PC-9 (cell line): ENCODE measurements around the gene PAIP2B. TPM values are rescaled to one million over a fixed set of nuclear protein-coding genes. Genes with fewer than 3 reads are reported as not detected.

Source experiments
- BruUV-seq: library from RNA; stranded (reverse); fragments of 400-500 nt; replicated peaks from 2 replicates; lab custom pipeline; 2021; lab: Mats Ljungman, UMichigan
- CTCF ChIA-PET: fragments of 300-600 bp; sonication (Branson Sonifier 250); formaldehyde crosslinking; loops from one replicate; lab custom pipeline; 2022; ENCODE audit warnings: antibody characterized with exemption; lab: Charles Lee
- POLR2A ChIA-PET: fragments of 300-600 bp; sonication (Branson Sonifier 250); formaldehyde crosslinking; loops from one replicate; lab custom pipeline; 2022; ENCODE audit warnings: antibody characterized with exemption; ENCODE audit not compliant: unreplicated experiment; lab: Charles Lee
- DNase-seq, 2 experiments: peaks; one replicate each; pipeline versions ENCODE4 v3.0.0 to v3.0.0-alpha.2; 2015 to 2022; ENCODE audit warnings: mixed read lengths in 1 of 2
- H2AFZ ChIP-seq: fragments of 200-600 bp; sonication (generic); 2 replicates; pipeline ENCODE4 v1.8.1; 2017; ENCODE audit warnings: antibody characterized with exemption
- H3F3A ChIP-seq: fragments of 200-600 bp; sonication (generic); 2 replicates; pipeline ENCODE4 v1.8.1; 2017; ENCODE audit warnings: antibody characterized with exemption, mild to moderate bottlenecking, low read depth; ENCODE audit not compliant: insufficient read depth
- H3K27ac ChIP-seq: fragments of 200-600 bp; sonication (generic); 2 replicates; pipeline ENCODE4 v1.6.1; 2016; ENCODE audit warnings: mixed run types
- H3K27me3 ChIP-seq: fragments of 200-600 bp; sonication (generic); 2 replicates; pipeline ENCODE4 v1.6.1; 2016; ENCODE audit warnings: low read depth, mixed run types; ENCODE audit not compliant: insufficient read depth
- H3K36me3 ChIP-seq: fragments of 200-600 bp; sonication (generic); 2 replicates; pipeline ENCODE4 v1.6.1; 2016; ENCODE audit warnings: low read depth, mixed run types
- H3K4me1 ChIP-seq: fragments of 200-600 bp; sonication (generic); replicated peaks from 2 replicates; pipeline ENCODE4 v1.6.1; 2016; ENCODE audit warnings: mixed run types; ENCODE audit not compliant: insufficient read depth
- H3K4me2 ChIP-seq: fragments of 200-600 bp; sonication (generic); 2 replicates; pipeline ENCODE4 v1.6.1; 2017; ENCODE audit warnings: mixed run types
- H3K4me3 ChIP-seq: fragments of 200-600 bp; sonication (generic); 2 replicates; pipeline ENCODE4 v1.6.1; 2016; ENCODE audit warnings: mixed run types
- H3K79me2 ChIP-seq: fragments of 200-600 bp; sonication (generic); 2 replicates; pipeline ENCODE4 v1.6.1; 2017; ENCODE audit warnings: low read depth, mixed run types
- H3K9me2 ChIP-seq: fragments of 200-600 bp; sonication (generic); 2 replicates; pipeline ENCODE4 v1.8.1; 2017; ENCODE audit warnings: mild to moderate bottlenecking; ENCODE audit not compliant: insufficient read depth
- H3K9me3 ChIP-seq: fragments of 200-600 bp; sonication (generic); 2 replicates; pipeline ENCODE4 v1.8.1; 2016; ENCODE audit warnings: low read depth; ENCODE audit not compliant: insufficient read depth
- H4K20me1 ChIP-seq: fragments of 200-600 bp; sonication (generic); 2 replicates; pipeline ENCODE4 v1.8.1; 2017; ENCODE audit not compliant: insufficient read depth
- EZH2 ChIP-seq: fragments of 200-600 bp; sonication (generic); IDR thresholded peaks from 2 replicates; pipeline ENCODE4 v1.8.0; 2017; ENCODE audit warnings: antibody characterized with exemption, low read depth
- intact Hi-C: fragments of 100-400 bp; cut with micrococcal nuclease; formaldehyde crosslinking; loops from one replicate; pipeline ENCODE4 v1.10.0; 2022; ENCODE audit not compliant: unreplicated experiment
- total RNA-seq: library from RNA; stranded (reverse); gene quantifications from 2 replicates; pipeline ENCODE4 v1.2.3, GENCODE V29; 2021
- TF ChIP-seq, protein P1 (sequence below): fragments of 200-600 bp; sonication (generic); conservative IDR thresholded peaks from 2 replicates; pipeline ENCODE4 v1.6.1; 2017; ENCODE audit warnings: mixed run types, antibody characterized with exemption, mild to moderate bottlenecking, moderate library complexity

Gene PAIP2B
- total RNA-seq, 1 experiment from 2014 or later: 6.1 TPM

DNA sequence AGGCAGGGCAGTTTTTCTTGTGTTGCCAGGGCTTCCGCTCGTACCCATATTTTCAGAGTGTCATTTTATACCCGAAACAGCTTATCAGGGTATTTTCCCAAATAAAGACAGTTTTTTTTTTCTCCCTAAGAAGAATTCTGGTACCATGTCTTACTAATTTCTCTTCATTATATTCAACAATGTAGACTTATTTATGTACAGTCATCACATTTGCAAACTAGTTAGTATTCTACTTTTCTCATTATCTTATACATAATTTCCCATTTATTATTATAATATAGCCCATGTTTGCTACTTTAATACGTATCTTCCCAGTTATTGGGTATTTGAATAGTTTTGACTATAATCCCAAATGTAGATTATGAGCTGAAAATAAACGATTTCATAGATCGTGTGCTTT, 36.5 kb upstream of the PAIP2B start:
- BruUV-seq: no TSS peak
- no peaks in the 10 kb centered on the region for H3F3A ChIP-seq
- no peak overlapping the region for H3K27ac ChIP-seq
- H3K9me2 ChIP-seq: no peaks in the 10 kb centered on the region
- no peak overlapping the region for H3K4me3 ChIP-seq
- H3K79me2 ChIP-seq: no peaks in the 10 kb centered on the region
- no peak for DNase-seq
- intact Hi-C loops: no loop called here
- POLR2A ChIA-PET: no interaction called here
- no peaks in the 10 kb centered on the region for H4K20me1 ChIP-seq
- no peak overlapping the region for H3K4me2 ChIP-seq
- H3K4me1 ChIP-seq: no peaks in the 10 kb centered on the region
- peaks cover 16% of the 10 kb centered on the region; the same call in 1 of the 2 replicates for H3K27me3 ChIP-seq
- no peak for TF ChIP-seq EZH2
- TF ChIP-seq, protein P1, sequence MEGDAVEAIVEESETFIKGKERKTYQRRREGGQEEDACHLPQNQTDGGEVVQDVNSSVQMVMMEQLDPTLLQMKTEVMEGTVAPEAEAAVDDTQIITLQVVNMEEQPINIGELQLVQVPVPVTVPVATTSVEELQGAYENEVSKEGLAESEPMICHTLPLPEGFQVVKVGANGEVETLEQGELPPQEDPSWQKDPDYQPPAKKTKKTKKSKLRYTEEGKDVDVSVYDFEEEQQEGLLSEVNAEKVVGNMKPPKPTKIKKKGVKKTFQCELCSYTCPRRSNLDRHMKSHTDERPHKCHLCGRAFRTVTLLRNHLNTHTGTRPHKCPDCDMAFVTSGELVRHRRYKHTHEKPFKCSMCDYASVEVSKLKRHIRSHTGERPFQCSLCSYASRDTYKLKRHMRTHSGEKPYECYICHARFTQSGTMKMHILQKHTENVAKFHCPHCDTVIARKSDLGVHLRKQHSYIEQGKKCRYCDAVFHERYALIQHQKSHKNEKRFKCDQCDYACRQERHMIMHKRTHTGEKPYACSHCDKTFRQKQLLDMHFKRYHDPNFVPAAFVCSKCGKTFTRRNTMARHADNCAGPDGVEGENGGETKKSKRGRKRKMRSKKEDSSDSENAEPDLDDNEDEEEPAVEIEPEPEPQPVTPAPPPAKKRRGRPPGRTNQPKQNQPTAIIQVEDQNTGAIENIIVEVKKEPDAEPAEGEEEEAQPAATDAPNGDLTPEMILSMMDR: no peak
- no peaks in the 10 kb centered on the region for H3K36me3 ChIP-seq
- H3K9me3 ChIP-seq: no peaks in the 10 kb centered on the region
- CTCF ChIA-PET: no interaction called here
- no peak overlapping the region for H2AFZ ChIP-seq

DNA sequence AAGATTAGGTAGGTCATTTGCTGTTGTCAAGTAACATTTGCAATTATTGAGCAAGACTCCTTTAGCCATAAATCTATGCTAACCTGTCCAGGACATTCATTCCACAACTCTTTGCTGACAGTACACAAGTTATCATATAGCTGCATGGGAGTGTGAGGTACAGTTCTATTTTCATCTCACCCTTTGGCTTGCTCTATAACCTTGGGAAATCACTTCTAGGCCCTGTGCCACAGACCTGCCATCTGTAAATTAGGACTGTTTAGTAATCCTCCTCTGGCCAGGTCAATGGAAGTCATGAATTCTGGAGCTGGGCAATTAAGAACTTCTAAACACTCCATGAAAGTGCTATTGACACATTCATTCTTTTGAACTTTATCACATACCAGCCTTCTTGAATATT, 34.6 kb upstream of the PAIP2B start:
- CTCF ChIA-PET: no interaction called here

DNA sequence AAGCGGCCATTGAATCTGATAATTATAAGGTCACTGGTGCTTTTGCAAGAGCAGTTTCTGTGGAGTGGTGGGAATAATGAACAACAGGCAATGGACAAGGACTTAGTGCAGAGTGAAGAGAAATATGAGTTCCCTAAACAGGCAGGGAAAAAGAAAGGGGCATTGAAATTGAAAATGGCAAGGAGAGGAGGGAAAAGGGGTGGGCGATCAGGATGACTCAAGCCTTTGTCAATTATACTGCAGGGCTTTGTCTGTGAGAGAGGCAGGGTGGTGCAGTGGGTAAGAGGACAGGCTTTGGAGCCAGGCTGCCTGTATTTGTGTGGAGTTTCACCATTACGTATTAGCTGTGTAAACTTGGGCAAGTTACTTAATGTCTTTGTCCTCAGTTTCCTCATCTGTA, 29.5 kb upstream of the PAIP2B start:
- Histone ChIP-seq H3K36me3 (no peaks in the 10 kb centered on the region), H3K4me2 (no peak overlapping the region), H3K9me2 (no peaks in the 10 kb centered on the region), H3K27ac (no peak overlapping the region), H3K79me2 (no peaks in the 10 kb centered on the region), H3F3A (no peaks in the 10 kb centered on the region), H3K27me3 (peaks cover 24% of the 10 kb centered on the region; the same call in 1 of the 2 replicates), H2AFZ (no peak overlapping the region), H3K4me3 (no peak overlapping the region), H4K20me1 (no peaks in the 10 kb centered on the region), H3K4me1 (no peaks in the 10 kb centered on the region), H3K9me3 (no peaks in the 10 kb centered on the region)
- intact Hi-C loops: no loop called here
- ChIA-PET CTCF (no interaction called here), POLR2A (no interaction called here)
- no peak for DNase-seq
- no TSS peak for BruUV-seq
- TF ChIP-seq, protein P1: no peak
- no peak for TF ChIP-seq EZH2

More for the DNA sequence above, 34.6 kb upstream of the PAIP2B start:
- no peak overlapping the region for H2AFZ ChIP-seq
- H4K20me1 ChIP-seq: no peaks in the 10 kb centered on the region
- H3K9me2 ChIP-seq: no peaks in the 10 kb centered on the region
- no peaks in the 10 kb centered on the region for H3K9me3 ChIP-seq
- H3K4me1 ChIP-seq: no peaks in the 10 kb centered on the region
- H3K27ac ChIP-seq: no peak overlapping the region
- H3K36me3 ChIP-seq: no peaks in the 10 kb centered on the region
- no peaks in the 10 kb centered on the region for H3F3A ChIP-seq
- DNase-seq: no peak
- H3K79me2 ChIP-seq: no peaks in the 10 kb centered on the region
- H3K4me3 ChIP-seq: no peak overlapping the region
- POLR2A ChIA-PET: no interaction called here
- H3K27me3 ChIP-seq: peaks cover 24% of the 10 kb centered on the region; the same call in 1 of the 2 replicates
- intact Hi-C loops: no loop called here
- no TSS peak for BruUV-seq
- TF ChIP-seq EZH2: no peak
- TF ChIP-seq, protein P1: no peak
- H3K4me2 ChIP-seq: no peak overlapping the region
